ENCODE results near the gene MIS18BP1. TPM values are rescaled to one million over a fixed set of nuclear protein-coding genes. Genes with fewer than 3 reads are reported as not detected.

The MIS18BP1 gene
- total and polyA plus RNA-seq, 4 donors = 3.6 to 39.9 (median 13.5) TPM

- TF ChIP-seq ATF3 (IDR thresholded peaks at IDR 0.05) (no peak), CTCF (IDR thresholded peaks at IDR 0.05; ENCODE audit: low read depth, low read length, missing input control) (no peak), FOXA1 (IDR thresholded peaks at IDR 0.05) (no peak), JUND (IDR thresholded peaks at IDR 0.05) (no peak), ZBTB33 (IDR thresholded peaks at IDR 0.05) (no peak), RAD21 (IDR thresholded peaks at IDR 0.05) (no peak), HNF4A (conservative IDR thresholded peaks at IDR 0.05) (no peak), EGR1 (IDR thresholded peaks at IDR 0.05; ENCODE audit: low read depth in 2 of 2) (no peak), YY1 (IDR thresholded peaks at IDR 0.05) (no peak), HNF4G (IDR thresholded peaks at IDR 0.05) (no peak), RXRA (IDR thresholded peaks at IDR 0.05) (no peak)
- H3K9me3 ChIP-seq (ENCODE audit: control insufficient read depth in 4 of 4, low read length in 3 of 4) = no peaks in the 10 kb centered on the region
- DNase-seq (ENCODE audit: low spot score) = no peak
- H3K4me3 ChIP-seq (ENCODE audit: low read depth in 1 of 3, low read length in 3 of 3) = no peak overlapping the region
- peaks cover 0 to 4% (median 0%) of the 10 kb centered on the region in 4 donors for H3K36me3 ChIP-seq (ENCODE audit: control insufficient read depth in 4 of 4, insufficient read depth in 3 of 4, low read depth in 1 of 4, low read length in 3 of 4)
- 96% methylated on average over 1 of the region's 1 CpG for WGBS
- H3K27me3 ChIP-seq (ENCODE audit: control insufficient read depth in 4 of 4, insufficient read depth in 4 of 4, low read length in 3 of 4) = no peaks in the 10 kb centered on the region
- no peak overlapping the region for H3K9ac ChIP-seq (ENCODE audit: low read depth in 1 of 2, low read length in 2 of 2)
- no peak overlapping the region for H3K27ac ChIP-seq (ENCODE audit: low read depth in 1 of 2, low read length in 2 of 2)
- H3K4me1 ChIP-seq (ENCODE audit: control insufficient read depth in 4 of 4, insufficient read depth in 4 of 4, low read length in 3 of 4) = no peaks in the 10 kb centered on the region
These were observed 53.8 kb downstream of the MIS18BP1 start for GRCh38 chr14:45199230-45199629.

GRCh38 chr14:45198551-45198950, 54.5 kb downstream of the MIS18BP1 start:
- 97% methylated on average over 3 of the region's 3 CpGs for WGBS

More at GRCh38 chr14:45198551-45198950, 54.5 kb downstream of the MIS18BP1 start:
- TF ChIP-seq FOXA1 (IDR thresholded peaks at IDR 0.05) = no peak
- no peak for TF ChIP-seq HNF4A (conservative IDR thresholded peaks at IDR 0.05)
- no peak for TF ChIP-seq MAX (IDR thresholded peaks at IDR 0.05)
- no peak for TF ChIP-seq CTCF (IDR thresholded peaks at IDR 0.05; ENCODE audit: low read depth, low read length, missing input control)
- TF ChIP-seq JUND (IDR thresholded peaks at IDR 0.05) = no peak
- no peak for TF ChIP-seq RXRA (IDR thresholded peaks at IDR 0.05)
- TF ChIP-seq FOXA2 (IDR thresholded peaks at IDR 0.05) = no peak
- no peaks in the 10 kb centered on the region for H3K9me3 ChIP-seq (ENCODE audit: control insufficient read depth in 4 of 4, low read length in 3 of 4)
- DNase-seq (ENCODE audit: low spot score) = no peak
- H3K4me1 ChIP-seq (ENCODE audit: control insufficient read depth in 4 of 4, insufficient read depth in 4 of 4, low read length in 3 of 4) = no peaks in the 10 kb centered on the region
- peaks cover 0 to 4% (median 0%) of the 10 kb centered on the region in 4 donors for H3K36me3 ChIP-seq (ENCODE audit: control insufficient read depth in 4 of 4, insufficient read depth in 3 of 4, low read depth in 1 of 4, low read length in 3 of 4)
- H3K27me3 ChIP-seq (ENCODE audit: control insufficient read depth in 4 of 4, insufficient read depth in 4 of 4, low read length in 3 of 4) = no peaks in the 10 kb centered on the region
- no peak overlapping the region for H3K9ac ChIP-seq (ENCODE audit: low read depth in 1 of 2, low read length in 2 of 2)
- H3K27ac ChIP-seq (ENCODE audit: low read depth in 1 of 2, low read length in 2 of 2) = no peak overlapping the region
- no peak overlapping the region for H3K4me3 ChIP-seq (ENCODE audit: low read depth in 1 of 3, low read length in 3 of 3)

All from liver (tissue), 9 donors.